ENCODE results near the gene GRPEL2.

The GRPEL2 gene

GRCh38 chr5:149310488-149310887 lies 34.8 kb upstream of the GRPEL2 start:
- no peak for TF ChIP-seq CTCF (IDR thresholded peaks at IDR 0.05; ENCODE audit: borderline replicate concordance, control extremely low read depth, extremely low read depth, insufficient read depth, missing control alignments)
- no peak for DNase-seq (ENCODE audit: low spot score)
- in situ Hi-C loops (cut with MboI; ENCODE audit: low sequenced_read_pairs, unreplicated experiment): no loop called here

GRCh38 chr5:149310947-149311658 lies 34.2 kb upstream of the GRPEL2 start:
- no peak for TF ChIP-seq CTCF (IDR thresholded peaks at IDR 0.05; ENCODE audit: borderline replicate concordance, control extremely low read depth, extremely low read depth, insufficient read depth, missing control alignments)
- no peak for DNase-seq (ENCODE audit: low spot score)
- in situ Hi-C loops (cut with MboI; ENCODE audit: low sequenced_read_pairs, unreplicated experiment): no loop called here

GRCh38 chr5:149313151-149313841 lies 32.0 kb upstream of the GRPEL2 start:
- no peak for TF ChIP-seq CTCF (IDR thresholded peaks at IDR 0.05; ENCODE audit: borderline replicate concordance, control extremely low read depth, extremely low read depth, insufficient read depth, missing control alignments)
- DNase-seq (ENCODE audit: low spot score): no peak
- in situ Hi-C loops (cut with MboI; ENCODE audit: low sequenced_read_pairs, unreplicated experiment): no loop called here

GRCh38 chr5:149314571-149315111 lies 30.7 kb upstream of the GRPEL2 start:
- TF ChIP-seq CTCF (IDR thresholded peaks at IDR 0.05; ENCODE audit: borderline replicate concordance, control extremely low read depth, extremely low read depth, insufficient read depth, missing control alignments): no peak
- in situ Hi-C loops (cut with MboI; ENCODE audit: low sequenced_read_pairs, unreplicated experiment): no loop called here
- no peak for DNase-seq (ENCODE audit: low spot score)

GRCh38 chr5:149315753-149316152 lies 29.5 kb upstream of the GRPEL2 start:
- in situ Hi-C loops (cut with MboI; ENCODE audit: low sequenced_read_pairs, unreplicated experiment): no loop called here
- no peak for DNase-seq (ENCODE audit: low spot score)
- no peak for TF ChIP-seq CTCF (IDR thresholded peaks at IDR 0.05; ENCODE audit: borderline replicate concordance, control extremely low read depth, extremely low read depth, insufficient read depth, missing control alignments)

GRCh38 chr5:149317281-149318048 lies 27.8 kb upstream of the GRPEL2 start:
- peak; percentile 61 for TF ChIP-seq CTCF (IDR thresholded peaks at IDR 0.05; ENCODE audit: borderline replicate concordance, control extremely low read depth, extremely low read depth, insufficient read depth, missing control alignments)
- peak; percentile 83 for DNase-seq (ENCODE audit: low spot score)
- in situ Hi-C loops (cut with MboI; ENCODE audit: low sequenced_read_pairs, unreplicated experiment): no loop called here
